ENCODE data around the gene CAMKK2. TPM values are rescaled to one million over a fixed set of nuclear protein-coding genes. Genes with fewer than 3 reads are reported as not detected.

The CAMKK2 gene
- total and polyA plus RNA-seq, 2 of the 13 experiments (the other 11 are each of a cell fraction or from before 2014, with no cell fraction given) = 18.8 to 20.0 TPM

GRCh38 chr12:121296618-121297434, at the start of gene CAMKK2 (continued):
- TF ChIP-seq, protein P1, sequence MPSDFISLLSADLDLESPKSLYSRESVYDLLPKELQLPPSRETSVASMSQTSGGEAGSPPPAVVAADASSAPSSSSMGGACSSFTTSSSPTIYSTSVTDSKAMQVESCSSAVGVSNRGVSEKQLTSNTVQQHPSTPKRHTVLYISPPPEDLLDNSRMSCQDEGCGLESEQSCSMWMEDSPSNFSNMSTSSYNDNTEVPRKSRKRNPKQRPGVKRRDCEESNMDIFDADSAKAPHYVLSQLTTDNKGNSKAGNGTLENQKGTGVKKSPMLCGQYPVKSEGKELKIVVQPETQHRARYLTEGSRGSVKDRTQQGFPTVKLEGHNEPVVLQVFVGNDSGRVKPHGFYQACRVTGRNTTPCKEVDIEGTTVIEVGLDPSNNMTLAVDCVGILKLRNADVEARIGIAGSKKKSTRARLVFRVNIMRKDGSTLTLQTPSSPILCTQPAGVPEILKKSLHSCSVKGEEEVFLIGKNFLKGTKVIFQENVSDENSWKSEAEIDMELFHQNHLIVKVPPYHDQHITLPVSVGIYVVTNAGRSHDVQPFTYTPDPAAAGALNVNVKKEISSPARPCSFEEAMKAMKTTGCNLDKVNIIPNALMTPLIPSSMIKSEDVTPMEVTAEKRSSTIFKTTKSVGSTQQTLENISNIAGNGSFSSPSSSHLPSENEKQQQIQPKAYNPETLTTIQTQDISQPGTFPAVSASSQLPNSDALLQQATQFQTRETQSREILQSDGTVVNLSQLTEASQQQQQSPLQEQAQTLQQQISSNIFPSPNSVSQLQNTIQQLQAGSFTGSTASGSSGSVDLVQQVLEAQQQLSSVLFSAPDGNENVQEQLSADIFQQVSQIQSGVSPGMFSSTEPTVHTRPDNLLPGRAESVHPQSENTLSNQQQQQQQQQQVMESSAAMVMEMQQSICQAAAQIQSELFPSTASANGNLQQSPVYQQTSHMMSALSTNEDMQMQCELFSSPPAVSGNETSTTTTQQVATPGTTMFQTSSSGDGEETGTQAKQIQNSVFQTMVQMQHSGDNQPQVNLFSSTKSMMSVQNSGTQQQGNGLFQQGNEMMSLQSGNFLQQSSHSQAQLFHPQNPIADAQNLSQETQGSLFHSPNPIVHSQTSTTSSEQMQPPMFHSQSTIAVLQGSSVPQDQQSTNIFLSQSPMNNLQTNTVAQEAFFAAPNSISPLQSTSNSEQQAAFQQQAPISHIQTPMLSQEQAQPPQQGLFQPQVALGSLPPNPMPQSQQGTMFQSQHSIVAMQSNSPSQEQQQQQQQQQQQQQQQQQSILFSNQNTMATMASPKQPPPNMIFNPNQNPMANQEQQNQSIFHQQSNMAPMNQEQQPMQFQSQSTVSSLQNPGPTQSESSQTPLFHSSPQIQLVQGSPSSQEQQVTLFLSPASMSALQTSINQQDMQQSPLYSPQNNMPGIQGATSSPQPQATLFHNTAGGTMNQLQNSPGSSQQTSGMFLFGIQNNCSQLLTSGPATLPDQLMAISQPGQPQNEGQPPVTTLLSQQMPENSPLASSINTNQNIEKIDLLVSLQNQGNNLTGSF (CRISPR knock-in tag; IDR thresholded peaks at IDR 0.05) = peak; percentile 63; the same call in 1 of the 2 replicates
- TF ChIP-seq MYPOP (CRISPR knock-in tag; IDR thresholded peaks at IDR 0.05) (peak; percentile 30; the same call in 1 of the 2 replicates), ZNF572 (CRISPR knock-in tag; IDR thresholded peaks at IDR 0.05) (peak; percentile 69; the same call in 1 of the 2 replicates), KLF16 (CRISPR knock-in tag; IDR thresholded peaks at IDR 0.05) (peak in 1 of 2 experiments; percentile 63; a peak in 1 of 4 replicates), STAT6 (CRISPR knock-in tag; IDR thresholded peaks at IDR 0.05; ENCODE audit: borderline replicate concordance) (no peak), ZNF816 (CRISPR knock-in tag; IDR thresholded peaks at IDR 0.05; ENCODE audit: borderline replicate concordance) (0 out of 2 replicates have a peak, but pooled peaks have one; percentile 23), HNF4G (IDR thresholded peaks at IDR 0.05; ENCODE audit: borderline replicate concordance, low read depth, low read length) (peak; percentile 54), HNF4G (CRISPR knock-in tag; IDR thresholded peaks at IDR 0.05; ENCODE audit: borderline replicate concordance, low read depth) (no peak), ATRX (CRISPR knock-in tag; IDR thresholded peaks at IDR 0.05; ENCODE audit: borderline replicate concordance) (no peak), TARDBP (CRISPR knock-in tag; IDR thresholded peaks at IDR 0.05) (0 out of 2 replicates have a peak, but pooled peaks have one; percentile 12), ZMYM3 (CRISPR knock-in tag; IDR thresholded peaks at IDR 0.05) (no peak), ZNF607 (CRISPR knock-in tag; IDR thresholded peaks at IDR 0.05; ENCODE audit: borderline replicate concordance) (0 out of 2 replicates have a peak, but pooled peaks have one; percentile 60), E2F1 (CRISPR knock-in tag; IDR thresholded peaks at IDR 0.05) (peak; percentile 32; the same call in 1 of the 2 replicates), ZNF776 (CRISPR knock-in tag; IDR thresholded peaks at IDR 0.05) (0 out of 2 replicates have a peak, but pooled peaks have one; percentile 68), HNF4A (CRISPR knock-in tag; IDR thresholded peaks at IDR 0.05) (peak; percentile 75)
